GM18499 (cell line): ENCODE results near the gene PDE12.
A peak's percentile ranks its signal among the peaks of the same experiment; 100 is the strongest.

ENCODE experiments used
- ATAC-seq: cut with Tn5 transposase; IDR thresholded peaks from one replicate; pipeline ENCODE4 v1.9.1; 2021; ENCODE audit warnings: moderate number of reproducible peaks; ENCODE audit not compliant: insufficient read depth, unreplicated experiment

Gene PDE12, protein sequence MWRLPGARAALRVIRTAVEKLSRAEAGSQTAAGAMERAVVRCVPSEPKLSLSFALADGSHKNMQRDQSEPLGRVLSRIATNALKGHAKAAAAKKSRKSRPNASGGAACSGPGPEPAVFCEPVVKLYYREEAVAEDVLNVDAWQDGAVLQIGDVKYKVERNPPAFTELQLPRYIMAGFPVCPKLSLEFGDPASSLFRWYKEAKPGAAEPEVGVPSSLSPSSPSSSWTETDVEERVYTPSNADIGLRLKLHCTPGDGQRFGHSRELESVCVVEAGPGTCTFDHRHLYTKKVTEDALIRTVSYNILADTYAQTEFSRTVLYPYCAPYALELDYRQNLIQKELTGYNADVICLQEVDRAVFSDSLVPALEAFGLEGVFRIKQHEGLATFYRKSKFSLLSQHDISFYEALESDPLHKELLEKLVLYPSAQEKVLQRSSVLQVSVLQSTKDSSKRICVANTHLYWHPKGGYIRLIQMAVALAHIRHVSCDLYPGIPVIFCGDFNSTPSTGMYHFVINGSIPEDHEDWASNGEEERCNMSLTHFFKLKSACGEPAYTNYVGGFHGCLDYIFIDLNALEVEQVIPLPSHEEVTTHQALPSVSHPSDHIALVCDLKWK

DNA sequence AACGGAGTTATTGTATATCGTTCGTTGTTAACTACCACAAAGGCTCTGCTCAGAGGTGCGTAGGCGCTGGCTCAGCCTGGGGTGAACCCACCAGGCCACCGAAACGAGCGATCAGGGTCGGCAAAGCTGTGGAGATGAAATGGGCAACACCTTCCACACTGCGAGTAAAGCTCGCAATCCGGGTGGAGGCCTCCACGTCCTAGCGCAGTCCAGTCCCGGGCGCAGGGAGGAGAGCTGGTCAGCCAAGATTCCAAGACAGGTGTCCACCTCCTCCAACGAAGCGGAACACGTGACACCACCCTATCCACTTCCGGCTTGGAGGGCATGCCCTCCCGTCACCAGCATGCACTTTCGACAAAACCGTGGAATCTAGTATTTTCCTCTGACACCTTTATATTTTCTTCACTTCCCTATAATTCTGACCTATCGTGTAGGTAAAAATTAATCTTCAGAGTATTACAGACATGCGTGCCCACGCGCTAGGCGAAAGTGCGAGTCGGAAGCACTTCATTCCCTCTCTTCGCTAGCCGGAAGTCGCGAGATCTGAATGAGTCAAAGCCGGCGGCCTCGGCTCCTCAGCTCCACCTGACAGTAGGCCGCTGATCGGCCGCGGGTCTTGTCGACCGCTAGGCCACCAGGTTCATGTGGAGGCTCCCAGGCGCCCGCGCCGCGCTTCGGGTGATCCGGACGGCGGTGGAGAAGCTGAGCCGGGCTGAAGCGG is at the start of gene PDE12:
Gene PDE12, plus strand, starts transcription at position 537 of the 721 bp plus-strand sequence. Its CDS starts 106 bp downstream, at position 643.
- ATAC-seq = peak; percentile 51

DNA sequence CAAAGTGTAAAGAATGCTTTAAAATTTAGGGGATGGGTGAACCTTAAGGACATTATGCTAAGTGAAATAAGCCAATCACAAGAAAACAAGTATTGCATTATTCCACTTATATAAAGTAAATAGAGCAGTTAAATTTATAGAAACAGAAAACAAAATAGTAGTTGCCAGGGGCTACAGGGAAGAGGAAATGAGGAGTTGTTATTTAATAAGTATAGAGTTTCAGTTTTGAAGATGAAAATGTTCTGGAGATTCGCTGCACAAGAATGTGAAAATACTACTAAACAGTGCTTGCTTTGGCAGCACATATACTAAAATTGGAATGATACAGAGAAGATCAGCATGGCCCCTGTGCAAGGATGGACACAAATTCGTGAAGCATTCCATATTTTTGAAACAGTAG is 43.9 kb upstream of the PDE12 start:
- no peak for ATAC-seq

DNA sequence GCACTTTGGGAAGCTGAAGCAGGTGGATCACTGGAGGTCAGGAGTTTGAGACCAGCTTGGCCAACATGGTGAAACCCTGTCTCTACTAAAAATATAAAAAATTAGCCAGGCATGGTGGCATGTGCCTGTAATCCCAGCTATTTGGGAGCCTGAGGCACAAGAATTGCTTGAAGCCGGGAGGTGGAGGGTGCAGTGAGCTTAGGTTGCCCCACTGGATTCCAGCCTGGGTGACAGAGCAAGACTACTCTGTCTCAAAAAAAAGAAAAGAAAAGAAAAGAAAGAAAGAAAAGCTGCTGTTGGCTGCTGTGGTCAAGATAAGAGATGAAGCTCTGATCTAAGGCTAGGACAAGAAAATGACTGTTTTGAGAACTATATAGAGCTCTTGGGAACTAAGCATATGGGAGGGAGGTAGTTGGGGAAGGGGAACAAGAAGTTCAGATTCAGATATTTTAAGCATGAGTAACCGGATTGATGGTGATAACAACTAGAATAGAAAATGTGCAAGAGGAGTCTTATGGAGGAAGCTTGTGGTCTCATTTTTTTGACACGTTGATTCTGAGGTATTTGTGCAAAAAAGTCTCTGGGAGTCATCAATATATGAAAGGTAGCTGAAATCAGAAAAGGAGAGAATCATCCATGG is 37.7 kb upstream of the PDE12 start:
- no peak for ATAC-seq

DNA sequence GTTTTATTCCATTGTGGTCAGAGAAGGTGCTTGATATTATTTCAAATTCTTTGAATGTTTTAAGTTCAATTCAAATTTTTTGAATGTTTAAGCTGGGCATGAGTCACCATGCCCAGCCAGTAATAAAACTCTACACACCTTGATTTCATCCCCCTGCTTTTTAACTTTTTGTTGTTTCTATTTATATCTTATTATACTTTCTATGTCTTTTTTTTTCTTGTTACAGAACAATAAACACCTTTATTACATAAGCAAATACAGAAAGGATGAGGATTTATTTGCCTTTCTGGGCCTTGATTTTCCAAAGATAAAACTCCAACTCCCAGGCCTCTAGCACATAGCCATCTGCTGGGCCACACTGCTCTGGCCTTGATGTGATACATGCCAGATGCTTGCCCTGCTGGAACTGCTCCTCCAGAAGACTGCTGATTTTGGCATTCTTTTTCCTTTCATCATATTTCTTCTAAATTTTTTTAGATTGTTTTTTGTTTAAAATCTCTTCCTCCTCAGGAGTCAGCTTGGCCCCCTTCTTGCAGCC is 25.9 kb upstream of the PDE12 start:
- no peak for ATAC-seq

DNA sequence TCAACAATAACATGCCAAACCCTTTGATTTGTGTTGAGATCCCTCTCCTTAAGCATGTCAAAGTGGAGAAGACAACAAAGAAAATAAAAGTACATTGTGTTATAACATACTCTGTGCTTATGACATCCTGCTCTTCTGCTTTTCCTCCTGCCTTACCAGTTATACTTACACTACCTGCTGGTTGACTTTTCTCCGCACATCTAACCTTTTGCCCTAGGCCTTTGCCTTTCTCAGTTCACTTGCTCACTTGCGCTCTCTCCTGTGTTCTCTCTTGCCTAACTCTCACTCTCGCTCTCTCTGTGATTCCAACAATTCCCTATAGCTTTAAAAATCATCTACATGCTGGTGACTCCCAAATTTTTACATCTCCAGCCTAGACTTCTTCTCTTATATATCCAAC is 17.6 kb upstream of the PDE12 start:
- no peak for ATAC-seq

DNA sequence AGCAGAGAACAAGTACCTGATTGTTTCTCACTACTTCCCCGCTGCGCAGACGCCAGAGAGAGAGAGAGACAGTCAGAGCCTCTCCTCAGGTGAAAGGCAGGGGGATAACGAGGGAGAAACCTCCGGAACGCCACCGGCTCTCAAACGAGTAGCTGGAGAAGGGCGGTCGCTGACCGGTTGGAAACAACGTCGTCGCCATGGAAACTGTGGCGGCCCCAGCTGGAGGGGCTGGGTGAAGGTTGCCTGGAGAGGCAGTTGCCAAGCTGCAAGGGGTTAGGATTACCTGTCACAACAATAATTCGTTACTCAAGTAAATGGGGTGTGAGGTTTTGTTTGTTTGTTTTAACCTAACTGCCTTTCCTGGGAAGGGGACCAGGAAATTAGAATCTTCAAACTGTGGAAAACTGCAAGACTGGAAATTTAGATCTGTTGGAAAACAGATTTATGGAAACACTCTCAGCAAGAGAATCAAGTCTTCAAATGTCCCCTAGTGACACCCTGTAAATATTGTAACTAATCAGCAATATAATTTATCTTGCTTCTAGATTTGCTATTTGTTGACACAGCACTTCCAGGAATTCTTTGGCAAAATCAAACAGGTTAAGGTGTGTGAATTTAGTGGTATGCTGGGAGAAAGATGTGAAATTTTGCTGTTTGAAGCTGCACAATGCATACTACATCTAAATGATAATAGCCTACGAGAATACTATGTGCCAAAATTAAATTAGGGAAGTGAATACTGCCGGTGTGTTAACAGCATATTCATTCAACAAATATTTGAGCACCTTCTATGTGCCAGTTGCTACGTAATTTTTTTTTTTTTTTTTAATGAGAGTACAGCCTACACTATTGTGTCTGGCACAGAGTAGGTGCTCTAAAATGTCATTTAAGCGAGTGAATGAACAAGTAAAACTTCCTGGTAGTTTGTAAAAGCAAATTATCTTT is 11.6 kb upstream of the PDE12 start, which contains the start of gene DNAH12:
Gene DNAH12, minus strand, starts transcription at position 164 of the 945 bp plus-strand sequence. CDS start 1,474 bp downstream, outside the sequence.
- no peak for ATAC-seq

DNA sequence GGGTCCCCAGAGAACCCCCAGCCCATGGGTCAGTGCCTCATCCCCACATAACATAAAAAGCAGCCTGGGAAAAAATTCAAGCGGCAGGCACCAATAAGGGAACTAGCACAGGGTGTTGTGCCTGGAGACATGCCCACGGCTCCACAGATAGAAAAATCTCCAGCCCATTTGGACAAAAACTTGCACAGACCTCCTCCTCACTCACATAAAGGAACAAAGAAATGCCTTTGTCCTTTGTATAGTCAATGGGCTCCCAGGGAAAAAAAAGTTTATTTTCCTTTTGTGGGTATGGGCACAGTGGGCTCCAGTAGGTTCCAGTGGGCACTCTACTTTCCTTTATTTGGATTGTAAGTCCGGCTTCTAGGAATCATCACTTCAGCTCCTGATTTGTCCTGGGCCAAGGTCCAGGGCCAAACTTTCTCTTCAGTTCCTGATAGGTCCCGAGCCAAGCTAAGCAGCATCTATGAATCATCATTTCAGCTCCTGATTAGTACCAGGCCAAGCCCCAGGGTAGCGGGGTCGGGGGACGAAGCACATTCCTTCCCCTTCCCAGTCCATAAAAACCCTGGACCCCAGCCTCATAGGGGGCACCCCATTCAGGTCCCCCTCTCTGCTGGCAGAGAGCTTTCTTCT is 10.3 kb upstream of the PDE12 start:
- no peak for ATAC-seq

DNA sequence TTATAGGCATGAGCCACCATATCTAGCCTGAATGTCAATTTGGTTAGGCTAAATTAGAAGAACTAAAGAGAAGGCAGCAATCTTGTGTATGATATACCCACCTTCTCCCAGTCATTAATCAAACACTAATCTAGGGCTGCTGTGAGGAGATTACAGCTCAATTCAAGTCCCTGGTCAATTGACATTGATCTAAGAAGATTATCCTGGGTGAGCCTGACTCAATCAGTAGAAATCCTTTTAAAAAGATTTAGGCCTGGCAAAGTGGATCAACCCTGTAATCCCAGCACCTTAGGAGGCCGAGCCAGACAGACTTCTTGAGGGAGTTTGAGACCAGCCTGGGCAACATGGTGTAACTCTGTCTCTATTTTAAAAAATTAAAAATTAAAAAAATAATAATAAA is 9.5 kb upstream of the PDE12 start:
- ATAC-seq = no peak

DNA sequence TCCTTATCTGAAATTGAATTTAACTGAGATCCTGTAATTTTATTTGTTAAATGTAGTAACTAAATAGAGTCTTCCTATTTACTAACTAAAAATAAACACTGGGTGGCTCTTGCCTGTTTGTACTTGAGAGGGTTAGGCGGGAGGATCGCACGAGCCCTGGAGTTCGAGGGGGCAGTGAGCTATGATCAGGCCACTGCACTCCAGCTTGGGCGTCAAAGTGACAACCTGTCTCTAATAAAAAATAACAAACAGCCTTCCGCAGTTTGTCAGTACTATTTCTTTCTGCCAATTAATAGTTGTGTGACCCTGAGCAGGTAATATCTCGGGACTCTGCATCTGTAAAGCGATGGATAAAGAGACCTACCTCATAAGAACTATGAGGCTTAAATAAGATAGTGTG is 768 bp upstream of the PDE12 start:
- ATAC-seq = no peak

DNA sequence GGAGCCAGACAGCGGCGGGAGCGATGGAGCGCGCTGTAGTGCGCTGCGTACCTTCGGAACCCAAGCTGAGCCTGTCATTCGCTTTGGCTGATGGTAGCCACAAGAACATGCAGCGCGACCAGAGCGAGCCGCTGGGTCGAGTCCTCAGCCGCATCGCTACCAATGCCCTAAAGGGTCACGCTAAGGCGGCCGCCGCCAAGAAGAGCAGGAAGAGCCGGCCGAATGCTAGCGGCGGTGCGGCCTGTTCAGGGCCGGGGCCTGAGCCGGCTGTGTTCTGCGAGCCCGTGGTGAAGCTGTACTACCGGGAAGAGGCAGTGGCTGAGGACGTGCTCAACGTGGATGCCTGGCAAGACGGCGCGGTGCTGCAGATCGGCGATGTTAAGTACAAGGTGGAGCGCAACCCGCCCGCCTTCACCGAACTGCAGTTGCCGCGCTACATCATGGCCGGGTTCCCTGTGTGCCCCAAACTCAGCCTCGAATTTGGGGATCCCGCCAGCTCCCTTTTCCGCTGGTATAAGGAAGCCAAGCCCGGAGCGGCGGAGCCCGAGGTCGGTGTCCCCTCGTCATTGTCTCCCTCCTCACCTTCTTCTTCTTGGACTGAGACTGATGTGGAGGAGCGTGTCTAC is 498 bp downstream of the PDE12 start:
- ATAC-seq = peak; percentile 20

DNA sequence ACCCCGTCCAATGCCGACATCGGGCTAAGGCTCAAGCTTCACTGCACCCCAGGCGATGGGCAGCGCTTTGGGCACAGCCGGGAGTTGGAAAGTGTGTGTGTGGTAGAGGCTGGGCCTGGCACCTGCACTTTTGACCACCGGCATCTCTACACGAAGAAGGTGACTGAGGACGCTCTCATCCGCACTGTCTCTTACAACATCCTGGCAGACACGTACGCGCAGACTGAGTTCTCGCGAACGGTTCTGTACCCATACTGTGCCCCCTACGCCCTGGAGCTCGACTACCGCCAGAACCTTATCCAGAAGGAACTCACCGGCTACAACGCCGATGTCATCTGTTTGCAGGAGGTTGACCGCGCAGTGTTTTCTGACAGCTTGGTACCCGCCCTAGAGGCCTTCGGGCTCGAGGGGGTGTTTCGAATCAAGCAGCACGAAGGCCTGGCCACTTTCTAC is 1.0 kb downstream of the PDE12 start:
- no peak for ATAC-seq

DNA sequence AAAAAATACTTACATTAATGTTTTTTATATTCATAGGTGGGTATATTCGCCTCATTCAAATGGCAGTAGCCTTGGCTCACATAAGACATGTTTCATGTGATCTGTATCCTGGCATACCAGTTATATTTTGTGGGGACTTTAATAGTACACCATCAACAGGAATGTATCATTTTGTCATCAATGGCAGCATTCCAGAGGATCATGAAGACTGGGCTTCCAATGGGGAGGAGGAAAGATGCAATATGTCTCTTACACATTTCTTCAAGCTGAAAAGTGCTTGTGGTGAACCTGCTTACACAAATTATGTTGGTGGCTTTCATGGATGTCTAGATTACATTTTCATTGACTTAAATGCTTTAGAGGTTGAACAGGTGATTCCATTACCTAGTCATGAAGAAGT is 3.5 kb downstream of the PDE12 start:
- no peak for ATAC-seq

DNA sequence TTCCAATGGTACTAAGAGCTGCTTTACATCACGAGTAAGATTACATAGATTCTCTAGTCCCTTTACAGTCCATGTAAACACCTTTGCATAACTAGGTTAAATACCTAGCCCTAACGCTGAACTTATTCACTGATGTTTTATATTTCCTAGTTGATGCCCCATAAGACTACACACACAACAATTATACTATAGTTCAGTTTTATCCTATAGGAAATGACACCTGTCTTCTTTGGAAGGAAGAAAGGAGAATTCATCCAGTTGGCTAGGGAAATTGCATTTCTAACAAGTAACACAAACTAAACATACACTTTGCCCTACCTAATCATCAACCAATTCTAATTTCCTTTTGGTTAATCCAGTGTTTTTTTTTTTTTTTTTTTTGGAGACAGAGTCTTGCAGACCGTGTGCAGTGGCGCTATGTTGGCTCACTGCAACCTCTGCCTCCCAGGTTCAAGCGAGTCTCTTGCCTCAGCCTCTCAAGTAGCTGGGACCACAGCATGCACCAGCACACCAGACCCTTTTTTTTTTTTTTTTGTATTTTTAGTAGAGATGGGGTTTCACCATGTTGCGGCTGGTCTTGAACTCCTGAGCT is 13.9 kb downstream of the PDE12 start:
- ATAC-seq = no peak

DNA sequence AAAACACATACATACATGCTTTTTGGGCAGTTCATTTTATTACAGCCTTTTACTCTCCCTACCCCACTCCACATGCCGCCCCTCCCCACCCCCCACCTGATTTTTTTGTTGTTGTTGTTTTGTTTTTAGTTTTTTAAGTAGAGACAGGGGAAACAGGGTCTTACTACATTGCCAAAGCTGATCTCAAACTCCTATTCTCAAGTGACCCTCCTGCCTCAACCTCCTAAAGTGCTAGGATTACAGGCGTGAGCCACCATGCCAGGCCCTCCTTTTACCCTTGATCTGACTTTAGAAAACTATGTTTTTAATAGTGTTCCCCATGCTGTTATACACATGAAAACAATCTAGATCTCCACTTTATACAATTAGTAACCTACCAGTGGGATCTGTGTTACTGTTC is 14.8 kb downstream of the PDE12 start:
- ATAC-seq = no peak

DNA sequence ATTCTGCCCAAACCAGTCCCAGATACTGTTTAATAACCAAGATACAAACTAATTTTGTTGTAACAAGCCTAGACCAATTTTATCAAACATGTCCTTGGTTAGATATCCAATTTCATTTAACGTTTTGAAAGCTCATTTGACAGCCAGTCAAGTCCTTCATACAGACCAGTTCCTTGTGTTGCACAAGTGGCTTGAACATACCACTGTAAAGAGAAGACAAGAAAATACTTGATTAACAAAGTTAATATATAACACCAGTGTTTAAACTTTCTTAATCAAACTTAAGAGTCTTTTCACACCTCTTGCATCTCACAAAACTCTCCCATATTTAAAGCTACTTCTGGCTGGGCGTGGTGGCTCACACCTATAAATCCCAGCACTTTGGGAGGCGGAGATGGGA is 16.0 kb downstream of the PDE12 start:
- ATAC-seq = no peak

DNA sequence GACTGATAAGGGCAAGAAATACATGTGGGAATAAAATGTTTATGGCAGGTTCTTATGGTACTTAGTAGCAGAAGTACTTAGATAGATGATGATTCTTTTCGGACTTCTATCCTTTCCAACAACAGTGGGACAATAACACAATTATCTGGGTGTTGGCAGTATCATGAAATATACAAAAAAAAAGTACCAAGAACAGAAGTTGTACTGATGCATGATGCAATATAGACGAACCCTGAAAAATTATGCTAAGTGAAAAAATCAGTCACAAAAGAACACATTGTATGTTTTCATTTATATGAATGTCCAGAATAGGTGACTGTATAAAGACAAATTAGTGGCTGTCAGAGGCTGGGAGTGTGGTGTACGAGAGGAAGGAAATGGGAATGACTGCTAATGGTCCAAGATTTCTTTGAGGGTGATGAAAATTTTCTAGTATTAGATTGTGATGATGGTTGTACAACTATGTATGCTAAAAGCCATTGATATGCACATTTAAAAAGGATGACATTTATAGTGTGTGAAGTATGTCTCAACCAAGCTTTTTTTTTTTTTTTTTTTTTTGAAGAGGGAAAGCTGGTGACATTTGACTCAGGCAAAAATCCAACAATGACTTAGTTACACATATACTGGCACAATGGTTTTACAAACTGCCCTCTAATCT is 20.0 kb downstream of the PDE12 start:
- ATAC-seq = no peak

DNA sequence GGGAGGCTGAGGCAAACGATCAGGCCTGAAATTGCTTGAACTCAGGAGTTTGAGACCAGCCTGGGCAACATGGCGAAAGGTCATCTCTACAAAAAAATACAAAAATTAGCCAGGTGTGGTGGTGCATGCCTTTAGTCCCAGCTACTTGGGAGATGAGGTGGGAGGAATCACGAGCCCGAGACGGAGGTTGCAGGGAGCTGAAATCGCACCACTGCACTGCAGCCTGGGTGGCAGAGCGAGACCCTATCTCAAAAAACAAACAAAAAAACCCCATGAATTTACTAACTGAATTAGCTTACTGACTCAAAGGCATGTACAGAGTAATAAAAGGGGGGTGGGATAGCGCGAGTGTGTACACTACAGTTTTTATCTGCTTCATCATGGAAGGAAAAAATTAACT is 21.7 kb downstream of the PDE12 start:
- no peak for ATAC-seq
